GM21786 (cell line): Measurements from ENCODE around the gene MICAL3.
"Not testable (repeated sequence)": the region's sequence is repeated elsewhere in the genome, so short reads cannot be mapped to it uniquely, and the experiment has no call there.

Source experiments
- ATAC-seq: cut with Tn5 transposase; IDR thresholded peaks from one replicate; pipeline ENCODE4 v1.9.1; 2021; ENCODE audit not compliant: unreplicated experiment

Gene MICAL3

DNA sequence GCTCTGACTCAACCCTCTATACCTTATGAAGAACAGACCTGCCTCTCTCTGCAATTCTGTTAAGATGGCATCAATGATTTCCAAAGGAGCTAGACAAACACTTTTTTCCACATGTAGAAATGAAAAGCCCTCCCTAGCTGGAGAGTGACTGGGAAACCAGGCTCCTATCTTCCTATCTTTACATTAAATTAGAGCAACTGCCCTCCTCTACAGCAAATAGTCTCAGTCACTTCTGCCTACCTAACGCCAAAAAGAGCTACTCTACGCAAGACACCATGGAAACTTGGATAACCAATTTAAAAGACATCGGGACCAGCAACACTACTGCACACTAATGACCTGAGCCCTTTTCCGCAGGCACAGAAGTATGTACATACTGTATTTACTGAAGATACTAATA, 84.8 kb downstream of the MICAL3 start:
- ATAC-seq, result no peak

DNA sequence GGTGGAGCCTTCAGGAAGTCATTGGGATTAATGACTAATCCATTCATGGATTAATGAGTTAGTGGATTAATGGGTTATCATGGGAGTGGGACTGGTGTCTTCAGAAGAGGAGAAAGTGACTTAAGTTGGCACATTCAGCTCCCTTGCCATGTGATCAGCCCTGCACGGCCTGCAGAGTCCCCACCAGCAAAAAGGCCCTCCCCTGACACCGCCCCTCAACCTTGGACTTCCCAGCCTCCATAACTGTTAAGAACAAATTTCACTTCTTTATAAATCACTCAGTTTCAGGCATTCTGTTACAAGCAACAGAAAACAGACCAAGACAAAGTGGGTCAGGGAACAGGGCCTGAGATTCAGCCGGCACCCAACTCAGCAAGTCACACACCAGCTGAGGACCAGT, 85.3 kb downstream of the MICAL3 start:
- ATAC-seq, result no peak

DNA sequence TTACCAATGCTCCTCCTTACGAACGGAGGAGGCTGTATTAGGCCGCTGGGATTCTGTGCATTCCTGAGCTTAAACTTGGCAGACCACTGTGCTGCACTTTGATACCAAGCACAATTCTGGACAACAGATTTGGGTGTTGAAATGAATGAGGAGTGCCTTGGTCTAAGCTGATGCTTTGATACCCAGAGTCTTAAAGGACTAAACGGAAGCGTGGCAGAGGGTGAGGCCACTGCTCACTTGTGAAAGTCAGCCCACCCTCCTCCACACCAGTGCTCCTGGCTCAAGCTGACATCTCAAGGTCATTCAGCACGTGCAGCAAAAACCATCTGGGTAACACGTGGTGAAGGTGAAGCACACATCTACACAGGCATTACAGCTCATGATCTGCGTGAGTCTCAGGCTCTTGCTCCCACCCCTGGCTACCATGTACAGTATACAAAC, 85.9 kb downstream of the MICAL3 start:
- no peak for ATAC-seq

DNA sequence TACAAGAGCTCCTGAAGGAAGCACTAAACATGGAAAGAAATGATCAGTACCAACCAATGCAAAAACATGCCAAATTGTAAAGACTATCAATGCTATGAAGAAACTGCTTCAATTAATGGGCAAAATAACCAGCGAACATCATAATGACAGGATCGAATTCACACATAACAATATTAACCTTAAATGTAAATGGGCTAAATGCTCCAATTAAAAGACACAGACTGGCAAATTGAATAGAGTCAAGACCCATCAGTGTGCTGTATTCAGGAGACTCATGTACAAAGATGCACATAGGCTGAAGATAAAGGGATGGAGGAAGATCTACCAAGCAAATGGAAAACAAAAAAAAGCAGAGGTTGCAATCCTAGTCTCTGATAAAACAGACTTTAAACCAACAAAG, 91.9 kb downstream of the MICAL3 start:
- ATAC-seq, result not testable (repeated sequence)

DNA sequence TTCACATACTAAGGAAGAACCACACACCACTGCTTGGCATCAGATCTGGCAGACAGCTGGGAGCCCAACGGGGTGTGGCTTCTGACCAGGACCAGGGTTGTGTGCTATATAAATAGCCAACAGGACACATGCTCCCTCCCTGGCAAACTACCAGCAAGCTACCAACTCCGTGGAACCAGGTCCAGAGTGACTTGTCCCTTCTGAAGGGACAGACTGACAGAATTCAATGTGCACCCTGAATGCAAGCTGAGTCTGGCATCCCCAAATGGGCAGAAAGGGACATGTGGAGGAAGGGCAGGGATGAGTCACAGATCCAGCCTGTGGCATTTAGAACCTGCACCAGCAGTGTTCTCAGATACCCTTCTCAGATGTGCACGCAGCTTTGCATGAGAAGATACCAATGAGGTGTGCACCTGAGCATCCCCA, 92.9 kb downstream of the MICAL3 start:
- ATAC-seq, result no peak

DNA sequence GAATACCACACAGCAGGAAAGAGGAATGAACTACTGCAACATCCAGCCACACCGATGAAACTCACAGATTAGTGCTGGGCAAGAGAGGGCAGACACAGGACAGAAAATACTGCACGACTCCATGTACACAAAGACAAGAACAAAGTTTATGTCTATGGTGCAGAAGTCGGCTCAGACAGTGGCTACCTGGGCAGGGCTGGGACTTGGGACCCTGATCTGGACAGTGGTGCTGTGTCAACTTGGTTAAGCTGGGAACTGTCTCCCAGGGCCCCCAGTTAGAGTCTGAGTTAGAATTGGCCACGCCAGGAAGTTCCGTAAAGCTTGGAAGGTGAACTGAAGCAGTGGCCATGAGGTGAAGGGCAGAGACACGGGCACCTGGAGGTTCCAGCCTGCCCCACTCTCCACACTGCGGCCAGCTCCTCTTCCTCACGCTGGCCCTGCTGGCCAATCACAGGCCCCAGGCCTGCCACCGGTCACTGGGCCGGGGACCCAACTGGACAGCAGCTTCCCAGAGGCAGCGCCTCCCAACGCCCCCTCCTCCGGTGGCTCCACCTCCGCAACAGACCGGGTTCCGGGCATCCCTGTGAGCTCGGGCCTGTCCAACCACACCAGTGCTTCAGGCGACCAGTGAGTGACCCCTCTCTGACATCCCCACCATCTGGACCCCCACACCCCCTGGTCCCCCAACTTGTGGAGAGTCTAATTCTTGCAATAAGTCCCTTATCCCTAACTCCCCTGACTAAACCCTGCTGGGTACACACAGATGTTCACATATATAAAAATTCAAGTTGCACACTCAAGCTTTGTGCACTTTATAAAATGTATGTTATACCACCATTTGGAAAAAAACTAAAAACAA, 93.7 kb downstream of the MICAL3 start:
- ATAC-seq, result no peak

DNA sequence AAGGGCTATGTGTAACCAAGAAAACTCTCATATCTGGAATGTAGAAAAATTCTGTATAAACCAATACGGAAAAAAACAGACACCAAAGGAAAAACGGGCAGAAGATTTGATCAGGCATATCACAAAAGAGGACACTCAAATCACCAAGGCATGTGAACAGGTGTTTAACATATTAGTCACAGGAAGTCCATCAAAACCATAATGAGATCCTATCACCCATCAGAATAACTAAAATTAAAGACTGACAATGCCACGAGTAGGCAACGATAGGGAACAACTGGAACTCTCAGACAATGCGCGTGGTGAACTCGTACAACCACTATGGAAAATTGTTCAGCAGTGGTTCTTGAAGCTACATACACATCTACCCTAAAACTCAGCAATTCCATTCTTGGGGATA, 94.5 kb downstream of the MICAL3 start:
- no peak for ATAC-seq

DNA sequence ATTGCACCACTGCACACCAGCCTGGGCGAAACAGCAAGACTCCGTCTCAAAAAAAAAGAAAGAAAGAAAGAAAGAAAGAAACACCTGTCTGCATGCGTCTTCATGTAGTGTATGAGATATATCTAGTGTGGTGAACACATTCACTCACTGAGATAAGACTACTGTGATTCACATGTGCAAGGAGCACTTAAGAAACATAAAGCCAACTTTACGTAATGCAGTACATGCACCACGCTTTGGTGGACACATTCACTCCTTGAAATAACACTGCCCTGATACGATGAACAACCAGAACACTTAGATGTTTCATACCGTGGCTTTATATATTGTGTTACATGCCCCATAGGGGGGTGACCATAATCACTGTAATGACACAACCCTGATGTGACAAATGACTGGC, 96.0 kb downstream of the MICAL3 start:
- ATAC-seq, result no peak

DNA sequence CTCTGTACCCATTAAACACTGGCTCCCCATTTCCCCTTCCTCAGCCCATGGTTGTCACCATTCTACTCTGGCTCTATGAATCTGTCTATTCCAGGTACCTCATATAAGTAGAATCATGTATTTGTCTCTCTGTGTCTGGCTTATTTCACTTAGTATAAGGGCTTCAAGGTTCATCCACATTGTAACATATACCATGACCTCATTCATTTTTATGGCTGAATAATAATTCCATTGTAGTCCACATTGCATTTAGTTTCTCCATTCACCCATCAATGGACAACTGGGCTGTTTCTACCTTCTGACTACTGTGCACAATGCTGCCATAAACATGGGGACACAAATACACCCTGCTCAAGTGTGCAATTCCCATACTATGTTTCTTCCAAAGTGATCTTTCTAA, 97.3 kb downstream of the MICAL3 start:
- no peak for ATAC-seq

DNA sequence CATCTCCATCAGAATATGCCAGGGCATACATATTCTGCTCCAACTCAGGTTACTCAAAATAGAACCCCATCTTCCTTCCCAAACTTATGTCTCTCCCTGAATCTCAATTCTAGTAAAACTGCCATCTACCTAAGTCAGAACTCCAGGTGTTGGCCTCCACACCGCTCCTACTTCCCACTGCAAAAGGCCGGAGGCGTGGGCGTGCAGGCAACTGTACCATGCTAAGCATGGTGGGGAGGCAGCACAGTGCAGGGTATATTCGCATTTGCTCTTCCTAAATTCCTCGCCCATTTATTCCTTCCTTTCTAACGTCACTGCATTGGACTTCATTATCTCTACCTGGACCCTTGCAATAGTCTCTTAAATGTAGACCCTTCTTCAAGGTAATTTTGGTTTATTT, 97.8 kb downstream of the MICAL3 start:
- no peak for ATAC-seq

DNA sequence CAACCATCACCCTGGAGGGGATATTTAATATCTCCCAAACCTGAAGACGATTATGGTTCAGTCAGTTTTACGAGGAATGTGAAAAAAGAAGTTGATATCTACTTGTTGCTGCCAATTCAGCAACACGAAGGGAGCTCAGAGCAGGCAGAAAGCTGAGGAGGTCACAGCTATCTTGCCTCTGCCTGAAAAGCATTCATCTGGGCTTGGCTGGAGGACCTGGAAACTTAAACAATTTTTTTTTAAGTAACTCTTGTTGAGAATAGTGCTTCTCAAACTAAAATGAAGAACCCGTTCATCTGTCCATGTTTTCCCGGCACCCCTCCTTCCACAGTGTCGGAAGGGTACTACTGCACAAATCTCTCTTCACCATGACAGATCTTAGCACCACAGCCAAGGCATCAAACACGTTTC, 98.9 kb downstream of the MICAL3 start:
- ATAC-seq, result no peak

DNA sequence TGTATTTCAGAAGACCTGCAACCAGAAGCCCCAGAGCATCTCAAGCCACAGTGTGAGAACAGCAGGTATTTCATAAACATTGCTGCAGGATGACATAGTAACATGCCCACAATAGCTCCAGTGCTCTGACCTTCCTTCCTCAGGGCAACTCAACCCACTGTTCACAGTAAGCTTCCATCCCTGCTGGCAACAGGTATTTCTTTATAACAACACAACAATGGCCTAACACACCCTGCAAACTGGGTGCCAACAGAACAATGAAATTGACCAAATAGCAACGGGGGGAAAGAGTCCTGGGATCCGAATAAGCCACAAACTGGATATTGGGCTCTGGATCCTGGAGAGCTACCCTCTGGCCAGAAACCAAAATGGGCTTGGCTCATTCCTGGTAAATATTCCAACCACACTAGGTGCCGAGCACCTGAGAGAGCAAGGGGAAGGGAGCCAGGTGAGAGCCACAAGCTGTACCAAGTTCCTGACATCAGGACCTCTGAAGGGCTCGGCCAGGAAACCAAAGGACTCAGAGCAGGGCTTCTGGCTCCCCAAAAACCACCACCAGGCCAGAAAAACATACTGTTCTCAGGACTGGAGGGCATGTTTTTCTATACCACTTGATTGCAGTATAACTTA, 99.5 kb downstream of the MICAL3 start:
- no peak for ATAC-seq

DNA sequence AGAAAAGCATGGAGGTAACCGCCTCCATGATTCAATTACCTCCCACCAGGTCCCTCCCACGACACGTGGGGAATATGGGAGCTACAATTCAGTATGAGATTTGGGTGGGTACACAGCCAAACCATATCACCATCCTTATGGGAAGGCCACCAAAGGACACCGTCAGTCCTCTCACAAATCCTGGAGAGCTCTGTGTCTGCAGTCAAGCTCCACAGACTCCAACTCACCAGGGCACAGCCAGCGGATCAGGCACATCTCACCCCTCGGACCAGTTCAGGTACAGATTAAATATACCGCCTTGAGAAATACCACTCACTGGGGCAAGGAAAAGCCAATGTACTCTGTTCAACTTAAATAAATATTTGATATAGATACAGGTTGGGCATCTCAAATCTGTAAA, 100.3 kb downstream of the MICAL3 start:
- ATAC-seq, result no peak

DNA sequence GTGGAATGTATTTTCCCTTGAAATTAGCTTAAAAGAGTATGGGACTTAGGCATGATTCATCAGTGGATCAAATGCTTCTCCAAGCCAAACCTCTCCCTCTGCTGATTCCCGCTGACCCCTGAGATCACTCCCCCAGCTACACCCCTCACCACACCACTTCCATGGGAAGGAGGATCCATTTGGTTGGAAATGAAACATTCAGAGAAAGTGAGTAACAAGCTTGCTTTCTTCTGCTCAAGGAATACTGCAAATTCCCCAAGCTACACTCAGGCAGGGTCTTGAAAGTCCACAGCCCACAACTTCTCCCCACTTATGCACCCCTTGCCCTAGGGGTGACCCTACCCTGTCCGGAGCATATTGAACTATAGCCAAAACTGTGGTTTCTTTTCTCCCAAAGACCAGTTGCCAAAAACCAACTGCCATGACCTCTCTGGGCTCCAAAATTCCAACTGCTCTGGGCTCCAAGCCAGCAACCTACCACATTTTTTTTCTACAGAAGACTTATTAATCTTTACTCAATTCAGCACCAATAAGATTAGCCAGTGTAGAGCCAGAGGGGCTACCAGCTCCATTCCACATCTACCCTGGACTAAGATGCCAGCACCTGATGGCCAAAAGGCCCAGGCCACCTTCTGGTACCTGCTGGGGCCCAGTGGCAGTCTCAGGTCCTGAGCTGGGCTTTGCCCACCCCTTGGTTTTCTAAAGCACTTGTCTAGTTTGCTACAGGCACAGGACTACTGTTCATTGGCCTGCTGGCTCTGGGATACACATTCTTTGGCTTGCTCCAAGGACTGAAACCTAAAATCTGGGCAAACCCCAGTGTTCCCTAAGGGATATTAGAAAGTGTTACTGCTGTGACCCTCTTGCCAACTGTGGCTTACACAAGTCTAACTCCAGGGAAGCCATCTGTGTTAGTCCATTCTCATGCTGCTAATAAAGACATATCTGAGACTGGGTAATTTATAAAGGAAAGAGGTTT, 101.1 kb downstream of the MICAL3 start:
- ATAC-seq, result no peak

DNA sequence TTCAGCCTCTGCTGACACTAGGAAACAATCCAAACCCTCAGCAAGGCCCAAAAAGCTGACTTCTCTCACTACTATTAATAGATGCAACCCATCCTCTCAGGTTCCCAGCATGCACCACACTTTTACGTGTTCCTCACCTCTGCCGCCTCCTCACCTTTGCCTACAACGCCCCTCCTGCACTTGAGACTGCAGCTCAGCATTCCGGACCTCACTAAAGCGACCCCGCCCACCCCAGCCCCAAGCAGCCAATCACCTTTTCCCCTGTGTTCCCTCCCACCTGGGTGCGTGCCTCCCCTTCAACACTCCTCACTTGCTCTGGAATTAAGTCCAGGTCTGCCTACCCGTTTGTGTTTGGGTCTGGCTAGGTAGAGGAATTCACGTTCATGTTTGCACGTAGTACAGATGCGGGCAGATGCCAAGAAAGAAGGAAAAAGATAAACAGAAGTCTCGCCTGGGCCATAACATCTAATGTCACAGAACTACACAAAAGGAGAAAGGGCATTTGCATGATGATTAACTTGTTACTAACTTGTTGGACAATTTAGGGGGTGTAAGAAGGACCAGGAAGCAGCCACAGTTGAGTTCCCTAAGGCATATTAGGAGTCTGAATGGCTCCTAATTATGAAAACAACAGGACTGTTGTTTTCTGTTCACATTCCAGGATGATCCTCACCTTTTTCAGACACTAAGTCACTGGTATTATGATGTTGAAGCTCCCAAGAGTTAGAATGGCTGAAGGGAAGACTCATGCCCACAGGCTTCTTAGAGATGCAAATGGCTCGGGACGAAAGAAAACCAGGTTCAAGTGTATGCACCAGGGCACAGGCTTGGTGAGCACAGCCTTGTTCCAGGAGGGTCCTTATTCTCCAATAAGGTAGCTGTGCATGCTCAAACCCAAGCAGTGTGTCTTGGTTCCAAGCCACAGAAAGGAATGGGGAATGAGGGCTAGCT, 102.2 kb downstream of the MICAL3 start:
- no peak for ATAC-seq

DNA sequence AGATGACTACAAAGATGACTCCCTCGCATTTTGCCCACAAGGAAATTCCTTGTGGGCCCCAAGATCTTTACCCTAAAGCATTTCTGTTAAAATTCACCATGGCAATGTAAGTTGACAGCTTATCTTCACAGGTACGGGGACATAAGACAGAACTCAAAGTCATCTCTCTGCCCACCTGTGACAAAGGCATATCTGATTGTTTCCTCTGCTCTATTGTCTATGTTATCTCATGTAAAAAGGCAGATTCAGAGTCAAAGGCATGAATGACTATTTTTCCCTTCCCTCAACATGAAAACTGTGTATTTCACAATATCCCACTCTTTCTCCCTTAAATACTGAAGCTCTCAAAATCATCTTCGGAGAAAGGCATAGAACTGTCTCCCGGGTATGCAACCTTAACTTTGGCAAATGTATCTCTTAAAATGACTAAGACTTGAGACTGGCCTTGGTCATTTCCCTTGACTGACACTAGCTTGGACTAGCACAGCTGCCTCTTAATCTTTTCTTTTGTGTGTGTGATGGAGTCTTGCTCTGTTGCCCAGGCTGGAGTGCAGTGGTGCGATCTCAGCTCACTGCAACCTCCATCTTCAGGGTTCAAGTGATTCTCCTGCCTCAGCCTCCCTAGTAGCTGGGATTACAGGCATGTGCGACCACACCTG, 103.2 kb downstream of the MICAL3 start:
- ATAC-seq, result no peak

DNA sequence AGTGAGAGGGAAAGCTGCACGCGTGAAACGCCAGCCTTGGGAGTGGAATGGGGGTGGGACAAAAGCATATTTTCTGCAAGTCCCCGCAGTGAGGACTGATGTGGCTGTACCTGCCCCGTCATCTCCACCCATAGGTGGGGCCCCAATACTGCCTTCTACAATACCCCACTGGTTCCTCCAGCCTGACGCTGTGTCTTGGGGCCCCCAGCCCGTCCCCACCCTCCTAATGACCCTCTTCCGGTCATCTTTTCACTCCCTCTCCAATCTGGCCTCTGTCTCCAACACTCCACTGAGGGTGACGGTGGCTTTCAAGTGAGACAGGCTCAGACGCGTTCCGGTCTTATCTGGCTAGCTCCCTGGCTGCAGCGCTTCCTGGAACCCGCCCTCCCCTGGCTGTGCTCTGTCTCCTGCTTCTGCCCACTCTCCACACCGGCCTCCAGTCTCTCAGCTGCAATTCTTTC, 104.2 kb downstream of the MICAL3 start:
- ATAC-seq, result no peak

DNA sequence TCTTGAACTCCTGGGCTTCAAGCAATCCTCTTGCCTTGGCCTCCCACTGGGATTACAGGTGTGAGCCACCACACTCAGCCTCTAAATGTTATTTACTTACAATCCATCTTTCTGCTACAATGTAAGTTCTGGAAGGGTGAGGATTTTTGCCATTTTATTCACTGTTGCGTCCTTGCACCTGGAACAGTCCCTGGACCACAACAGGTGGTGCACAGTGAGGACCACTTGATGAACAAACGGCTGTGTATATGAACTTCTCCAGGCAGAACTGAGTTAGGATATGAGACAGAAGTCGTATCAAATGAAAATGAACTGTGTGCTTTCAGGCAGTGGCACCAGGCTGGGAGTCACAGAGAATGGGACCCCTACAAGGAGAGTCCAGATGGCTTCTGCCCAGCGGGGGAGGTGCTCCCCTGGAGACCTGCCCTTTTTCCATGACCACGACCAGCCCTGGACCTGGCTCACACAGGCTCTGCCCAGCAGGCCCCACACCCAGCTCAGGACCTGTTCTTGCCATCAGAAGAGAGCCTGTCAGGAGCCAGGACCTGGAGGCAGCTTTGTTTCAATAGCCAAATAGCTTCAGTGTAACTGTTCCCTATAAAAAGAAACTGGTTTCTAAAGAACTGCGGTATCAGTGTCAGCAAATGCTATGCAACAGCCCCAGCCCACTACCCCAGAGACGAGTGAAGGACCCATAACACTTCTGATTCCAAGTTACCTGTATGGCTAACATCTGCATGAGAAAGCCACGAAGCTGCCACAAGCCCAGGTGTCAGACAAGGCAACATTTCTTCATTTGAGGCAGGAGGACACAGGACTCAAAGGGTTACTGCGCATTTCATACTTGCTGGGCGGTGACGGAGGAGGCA, 104.9 kb downstream of the MICAL3 start:
- no peak for ATAC-seq

DNA sequence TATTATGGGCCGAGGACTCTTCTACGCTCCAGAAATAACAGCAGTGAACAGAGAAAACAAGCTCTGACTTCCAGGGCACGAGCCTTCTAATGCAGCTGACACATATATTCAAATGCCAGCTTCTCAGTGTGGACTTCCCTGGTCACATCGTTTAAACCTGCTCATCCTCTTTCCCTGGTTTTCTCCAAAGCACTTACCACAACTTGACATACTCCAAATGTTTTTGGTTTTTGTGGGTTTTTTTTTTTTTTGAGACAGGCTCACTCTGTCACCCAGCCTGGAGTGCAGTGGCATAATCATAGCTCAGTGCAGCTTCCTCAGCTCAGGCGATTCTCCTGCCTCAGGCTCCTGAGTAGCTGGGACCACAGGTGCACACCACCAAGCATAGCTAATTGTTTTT, 105.5 kb downstream of the MICAL3 start:
- ATAC-seq, result no peak
